ENCODE measurements around the gene URB2.
A peak's percentile ranks its signal among the peaks of the same experiment; 100 is the strongest.

The URB2 gene

GRCh38 chr1:229645324-229645993 lies 19.4 kb downstream of the URB2 start:
- DNase-seq (ENCODE audit: low spot score), result no peak

DNA sequence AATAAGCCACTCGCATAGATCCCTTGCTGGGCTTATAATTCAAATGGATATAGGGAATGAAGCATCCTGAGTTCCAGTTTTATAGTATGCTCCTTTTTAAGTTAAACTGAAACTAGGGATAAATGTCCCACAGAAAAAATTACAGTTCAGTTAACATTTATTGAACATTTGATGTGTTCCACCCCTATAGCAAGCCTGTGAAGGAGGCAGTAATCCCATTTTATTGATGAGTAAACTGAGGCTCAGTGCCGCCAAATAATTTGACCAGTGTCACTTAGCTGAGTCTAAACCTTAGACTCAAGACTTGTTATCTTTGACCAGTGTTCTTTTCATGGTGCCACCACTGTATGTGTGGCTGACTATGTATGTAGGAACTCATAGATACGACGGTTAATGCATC lies 22.4 kb downstream of the URB2 start:
- DNase-seq (ENCODE audit: low spot score), result no peak

- no peak for DNase-seq (ENCODE audit: low spot score)
Observed at GRCh38 chr1:229650045-229650444, 24.0 kb downstream of the URB2 start.

DNA sequence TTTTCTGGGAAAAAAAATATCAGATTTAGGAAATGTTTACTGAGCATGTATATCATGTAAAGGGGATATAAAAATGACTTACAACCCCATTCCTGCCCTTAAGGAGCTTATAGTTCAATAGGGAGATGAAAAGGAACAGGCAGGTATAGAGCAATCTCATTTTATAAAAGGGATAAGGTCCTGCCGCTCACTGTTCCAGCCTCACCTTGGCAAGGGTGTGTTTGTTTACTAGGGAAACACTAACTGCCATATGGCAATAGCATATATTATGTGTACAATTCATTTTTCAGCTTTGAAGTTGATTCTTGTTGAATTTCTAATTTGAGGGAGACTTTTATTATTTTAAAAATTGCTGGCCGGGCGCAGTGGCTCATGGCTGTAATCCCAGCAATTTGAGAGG lies 25.5 kb downstream of the URB2 start:
- no peak for DNase-seq (ENCODE audit: low spot score)

DNA sequence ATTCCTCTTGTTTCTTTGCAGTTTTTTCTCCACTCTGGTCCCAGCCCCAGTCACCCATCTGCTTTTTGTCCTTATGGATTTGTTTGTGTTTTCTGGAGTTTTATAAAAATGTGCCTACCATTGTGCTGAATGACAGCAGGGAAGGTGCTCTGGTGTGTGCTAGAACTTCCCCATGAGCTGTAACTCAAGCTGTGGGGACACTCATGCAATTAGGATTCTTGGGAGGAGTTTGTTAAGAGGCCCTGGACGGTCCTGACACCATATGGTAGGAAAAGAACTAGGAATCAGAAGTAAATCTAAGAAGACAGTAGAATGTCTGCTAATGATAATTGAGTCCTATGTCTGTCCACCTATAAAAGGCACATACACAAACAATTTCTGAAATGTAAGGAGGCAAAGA lies 27.4 kb downstream of the URB2 start:
- no peak for DNase-seq (ENCODE audit: low spot score)

DNA sequence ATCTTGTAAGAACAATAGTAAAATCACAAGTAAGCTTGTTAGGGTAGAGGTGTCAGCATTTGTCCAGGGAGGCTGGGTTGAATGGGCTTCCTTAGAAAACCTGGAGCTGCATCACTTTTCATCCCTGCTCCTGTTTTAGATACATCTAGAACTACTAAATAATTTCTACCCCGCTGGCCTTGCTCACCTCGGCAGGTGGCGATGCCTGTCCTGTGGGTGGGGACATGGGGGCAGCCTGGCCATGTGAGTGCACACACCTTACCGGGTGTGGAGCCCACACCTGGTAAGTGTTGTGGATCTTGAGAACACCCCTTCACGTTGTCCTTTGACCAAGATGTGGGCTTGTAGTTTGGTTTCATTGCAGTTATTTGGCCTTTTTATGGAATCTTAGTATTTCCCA lies 29.7 kb downstream of the URB2 start:
- no peak for DNase-seq (ENCODE audit: low spot score)

GRCh38 chr1:229657993-229658755 lies 32.1 kb downstream of the URB2 start:
- DNase-seq (ENCODE audit: low spot score), result no peak

GRCh38 chr1:229661022-229661877 lies 35.2 kb downstream of the URB2 start:
- DNase-seq (ENCODE audit: low spot score), result peak; percentile 88

DNA sequence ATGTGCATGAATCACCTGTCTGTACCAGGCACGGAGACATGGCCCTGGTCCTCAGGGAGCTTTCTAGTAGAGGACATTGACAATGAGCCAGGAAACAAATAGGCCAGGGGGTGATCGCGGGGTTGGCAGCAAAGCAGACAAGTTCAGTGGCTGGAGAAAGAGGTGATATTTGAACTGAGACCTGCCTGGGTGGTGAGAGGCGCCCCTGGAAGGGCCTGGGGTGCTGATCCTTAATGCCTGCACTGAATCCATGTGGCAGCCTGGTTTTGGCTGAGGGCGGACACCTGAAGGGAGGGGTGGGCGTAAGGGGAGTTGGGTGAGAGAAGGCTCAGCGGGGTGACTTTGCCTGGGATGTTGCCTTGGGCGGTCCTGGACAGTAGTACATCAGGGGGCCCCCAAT lies 35.9 kb downstream of the URB2 start:
- no peak for DNase-seq (ENCODE audit: low spot score)

DNA sequence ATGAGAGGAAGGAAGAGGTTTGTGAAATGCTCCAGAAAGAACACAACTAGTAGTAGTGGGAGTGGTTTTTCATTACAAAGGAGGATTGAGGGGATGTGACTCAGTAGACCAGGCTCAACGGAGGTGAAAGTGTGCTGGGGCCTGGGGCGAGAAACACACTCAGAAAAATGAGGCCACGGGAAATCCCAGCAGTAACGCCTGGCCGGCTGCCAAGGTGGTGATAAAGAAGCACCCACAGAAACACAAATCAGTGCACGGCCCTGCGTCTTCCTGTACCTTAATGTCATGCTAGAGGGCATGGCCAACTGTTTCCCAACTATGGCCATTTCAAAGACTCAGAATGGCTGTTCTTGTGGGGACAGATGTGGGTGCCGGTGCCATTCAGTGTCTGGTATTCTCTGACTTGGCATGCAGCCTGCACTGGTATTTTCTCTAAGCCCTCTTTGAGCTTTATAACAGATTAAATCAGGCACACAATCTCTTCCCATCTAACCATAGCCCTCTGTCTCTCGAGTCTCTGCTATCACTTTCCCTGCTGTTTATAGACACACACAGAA lies 38.2 kb downstream of the URB2 start:
- DNase-seq (ENCODE audit: low spot score), result peak; percentile 26

GRCh38 chr1:229665912-229666558 lies 40.0 kb downstream of the URB2 start:
- no peak for DNase-seq (ENCODE audit: low spot score)

DNA sequence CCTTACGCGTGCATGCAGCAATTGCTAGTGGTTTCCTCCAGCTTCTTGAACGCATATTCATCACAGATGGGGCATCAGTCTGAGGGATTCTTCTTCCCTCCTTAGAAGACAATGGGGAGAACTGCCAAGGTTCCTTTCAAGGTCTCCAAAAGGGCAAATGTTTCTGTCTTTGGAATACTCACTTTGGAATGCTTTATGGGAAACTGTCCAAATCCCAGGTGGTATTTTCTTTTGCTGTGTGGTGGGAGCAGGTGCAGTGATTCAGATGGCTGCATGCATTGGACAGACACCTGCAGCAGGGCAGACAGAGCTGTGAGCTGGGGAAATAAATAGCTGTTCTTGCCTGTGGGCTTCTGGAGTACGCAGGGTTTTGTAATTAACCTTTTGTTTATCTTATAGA lies 40.5 kb downstream of the URB2 start:
- no peak for DNase-seq (ENCODE audit: low spot score)

DNA sequence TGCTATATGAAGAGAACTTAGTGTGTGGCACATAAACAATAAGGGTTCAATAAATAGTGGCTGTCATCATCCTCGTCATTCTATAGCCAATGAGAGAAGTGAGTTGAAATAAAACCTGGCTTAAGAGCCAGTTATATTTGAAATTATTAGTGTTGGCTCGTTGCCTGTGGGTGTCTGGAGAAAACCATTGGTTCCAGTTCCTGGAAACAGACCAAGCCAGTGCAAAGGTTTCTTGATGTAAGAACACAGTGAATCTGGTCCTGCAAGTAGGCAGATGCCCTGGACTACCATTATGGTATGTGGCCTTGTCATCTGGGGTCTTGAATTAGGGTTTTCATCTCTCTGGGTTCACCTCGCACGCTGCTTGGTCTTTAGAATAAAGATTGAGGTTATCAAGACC lies 43.3 kb downstream of the URB2 start:
- DNase-seq (ENCODE audit: low spot score), result no peak

- DNase-seq (ENCODE audit: low spot score), result no peak
Observed at GRCh38 chr1:229671310-229671709, 45.3 kb downstream of the URB2 start.

DNA sequence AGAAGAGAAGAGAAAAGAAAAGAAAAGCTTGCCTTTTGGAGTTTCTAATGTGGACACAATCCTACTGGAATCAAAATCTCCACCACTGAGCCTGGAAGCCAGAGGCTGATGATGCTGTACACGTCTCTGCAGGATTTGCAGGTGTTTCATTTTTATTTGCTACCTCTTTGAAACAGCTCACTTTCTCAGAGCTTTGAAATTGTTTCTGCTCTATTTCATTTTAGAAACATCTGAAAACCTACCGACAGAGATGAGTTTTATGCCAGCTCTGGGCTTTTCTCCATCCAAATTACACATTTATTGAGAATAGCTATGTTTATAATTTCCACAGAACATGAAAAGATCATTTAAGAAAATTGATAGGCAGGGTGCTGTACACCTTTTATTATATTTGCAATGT lies 46.2 kb downstream of the URB2 start:
- no peak for DNase-seq (ENCODE audit: low spot score)

GRCh38 chr1:229674042-229674441 lies 48.0 kb downstream of the URB2 start:
- no peak for DNase-seq (ENCODE audit: low spot score)

- DNase-seq (ENCODE audit: low spot score), result no peak
Observed at GRCh38 chr1:229675396-229675795, 49.3 kb downstream of the URB2 start.

- no peak for DNase-seq (ENCODE audit: low spot score)
Observed at GRCh38 chr1:229685149-229685548, 59.1 kb downstream of the URB2 start.

GRCh38 chr1:229689273-229689672 lies 63.2 kb downstream of the URB2 start:
- DNase-seq (ENCODE audit: low spot score), result no peak

- DNase-seq (ENCODE audit: low spot score), result no peak
Observed at GRCh38 chr1:229689904-229690303, 63.9 kb downstream of the URB2 start.

- DNase-seq (ENCODE audit: low spot score), result no peak
Observed at GRCh38 chr1:229690662-229691061, 64.6 kb downstream of the URB2 start.

DNA sequence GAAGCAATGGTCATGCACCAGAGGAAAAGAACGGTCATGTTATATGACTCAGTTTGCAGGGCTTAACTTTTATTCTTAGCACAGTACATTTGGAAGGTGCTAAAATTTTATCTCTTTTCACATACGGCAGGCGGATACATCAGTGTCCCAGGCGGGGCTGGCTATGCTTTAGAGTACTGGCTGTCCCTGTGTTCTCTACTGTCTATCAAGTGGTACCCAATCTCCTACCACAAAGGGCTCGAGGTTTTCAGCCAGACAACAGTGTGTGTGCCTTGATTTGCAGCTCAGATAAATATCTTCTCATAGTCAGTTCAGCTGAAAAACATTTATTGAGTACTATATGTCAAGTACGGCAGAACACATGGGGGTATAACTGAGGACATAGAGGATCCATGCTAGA lies 65.3 kb downstream of the URB2 start:
- DNase-seq (ENCODE audit: low spot score), result no peak
